AG04449 (cell line): ENCODE data around the gene SGMS1.

Source experiments
- CTCF ChIA-PET: fragments of 350-600 bp; formaldehyde crosslinking; extraction: SDS; loops from one replicate; lab custom pipeline; 2021; ENCODE audit warnings: antibody characterized with exemption; lab: Yijun Ruan, JAX
- POLR2A ChIA-PET: fragments of 400-600, 350-600 bp; formaldehyde crosslinking; extraction: SDS; loops from one replicate; lab custom pipeline; 2020; ENCODE audit warnings: antibody characterized with exemption, inconsistent platforms; lab: Yijun Ruan, JAX
- DNase-seq: peaks from one replicate; pipeline ENCODE4 v3.0.0-alpha.2; 2010; ENCODE audit warnings: low read depth, low spot score
- H3K4me3 ChIP-seq: 2 replicates; pipeline ENCODE4 v1.5.1; 2011; ENCODE audit warnings: low read depth, mild to moderate bottlenecking, control low read depth, low read length
- CTCF ChIP-seq: IDR thresholded peaks from one replicate; pipeline ENCODE4 v1.5.1; 2011; ENCODE audit warnings: mild to moderate bottlenecking, moderate library complexity, low read length, control low read depth, inconsistent platforms; ENCODE audit not compliant: insufficient read depth; ENCODE audit errors: missing control alignments

SGMS1 gene

GRCh38 chr10:50349554-50349953 lies 274.2 kb downstream of the SGMS1 start:
- no peak overlapping the region for H3K4me3 ChIP-seq
- ChIA-PET CTCF (no interaction called here), POLR2A (no interaction called here)
- no peak for DNase-seq
- no peak for TF ChIP-seq CTCF

- H3K4me3 ChIP-seq = no peak overlapping the region
- ChIA-PET CTCF (interaction anchor here (1.3 kb wide), 1 partner anchor 20 kb away, joined by 7 read pairs; no protein-coding TSS in a partner anchor), POLR2A (no interaction called here)
- no peak for TF ChIP-seq CTCF
- DNase-seq = no peak
Observed at GRCh38 chr10:50347394-50347802, 276.4 kb downstream of the SGMS1 start.

- ChIA-PET POLR2A (no interaction called here), CTCF (interaction anchor here (0.6 to 1.3 kb wide), 2 partner anchors 21 to 126 kb away, joined by 3 to 7 read pairs; no protein-coding TSS in a partner anchor)
- TF ChIP-seq CTCF = no peak
- no peak overlapping the region for H3K4me3 ChIP-seq
- no peak for DNase-seq
Observed at GRCh38 chr10:50346942-50347341, 276.8 kb downstream of the SGMS1 start.

- CTCF ChIA-PET = no interaction called here
- H3K4me3 ChIP-seq = no peak overlapping the region
- no peak for DNase-seq
- no peak for TF ChIP-seq CTCF
- POLR2A ChIA-PET = no interaction called here
Observed at GRCh38 chr10:50345545-50345944, 278.2 kb downstream of the SGMS1 start.

- TF ChIP-seq CTCF = no peak
- ChIA-PET CTCF (no interaction called here), POLR2A (no interaction called here)
- H3K4me3 ChIP-seq = no peak overlapping the region
- DNase-seq = no peak
Observed at GRCh38 chr10:50343702-50344331, 279.9 kb downstream of the SGMS1 start.

- POLR2A ChIA-PET = interaction anchor here (0.6 kb wide), 1 partner anchor 44 kb away, joined by 3 read pairs; no protein-coding TSS in a partner anchor
- no peak for DNase-seq
- H3K4me3 ChIP-seq = no peak overlapping the region
- no peak for TF ChIP-seq CTCF
- CTCF ChIA-PET = interaction anchor here (1.1 kb wide), 1 partner anchor 26 kb away, joined by 4 read pairs; no protein-coding TSS in a partner anchor
Observed at GRCh38 chr10:50341987-50342386, 281.8 kb downstream of the SGMS1 start.
